GM12878 (cell line): ENCODE measurements around the gene GALNT16. TPM values are rescaled to one million over a fixed set of nuclear protein-coding genes. Genes with fewer than 3 reads are reported as not detected.

Source experiments
- ATAC-seq: fragments of 200-7000 bp; cut with Tn5 transposase; 3 replicates; pipeline ENCODE4 v1.9.1; 2020; ENCODE audit warnings: mild to moderate bottlenecking, moderate library complexity
- BruUV-seq: library from RNA; stranded (reverse); fragments of 400-500 nt; replicated peaks from 2 replicates; lab custom pipeline; 2021; lab: Mats Ljungman, UMichigan
- CTCF ChIA-PET: fragments of 300-600 bp; sonication (Branson Sonifier 250); formaldehyde crosslinking; extraction: SDS; loops from one replicate; lab custom pipeline; 2021; ENCODE audit warnings: inconsistent platforms; lab: Yijun Ruan, JAX
- POLR2A ChIA-PET: fragments of 350-600 bp; formaldehyde crosslinking; extraction: SDS; loops from one replicate; lab custom pipeline; 2021; ENCODE audit warnings: inconsistent platforms; lab: Charles Lee
- RAD21 ChIA-PET: fragments of 300-600 bp; sonication (Branson Sonifier 250); formaldehyde crosslinking; loops from one replicate; lab custom pipeline; 2023; ENCODE audit warnings: antibody characterized with exemption; ENCODE audit not compliant: unreplicated experiment; lab: Charles Lee
- SMC1A ChIA-PET: fragments of 300-600 bp; sonication (Branson Sonifier 250); formaldehyde crosslinking; loops from one replicate; lab custom pipeline; 2023; ENCODE audit not compliant: unreplicated experiment, uncharacterized antibody; lab: Charles Lee
- DNase-seq: peaks from one replicate; pipeline ENCODE4 v3.0.0-alpha.2; 2011; ENCODE audit warnings: low read depth, low spot score
- FAIRE-seq: peaks from 3 replicates; lab custom pipeline; 2011; peaks lifted over from hg19 to GRCh38; lab: Jason Lieb, UNC
- H2AFZ ChIP-seq: 2 replicates; pipeline ENCODE4 v1.6.0; 2011; ENCODE audit warnings: low read depth, low read length, control low read depth; ENCODE audit not compliant: control insufficient read depth
- H3K27ac ChIP-seq: 2 replicates; pipeline ENCODE4 v1.5.1; 2011; ENCODE audit warnings: control low read depth; ENCODE audit not compliant: control insufficient read depth, insufficient read depth
- H3K27me3 ChIP-seq, 2 experiments: replicated peaks in 1 of 2; 2 replicates each; pipeline versions ENCODE4 v1.6.0 to v1.6.1; 2011; ENCODE audit warnings: low read length in 1 of 2; ENCODE audit not compliant: control insufficient read depth in 2 of 2, insufficient read depth in 2 of 2
- H3K36me3 ChIP-seq, 2 experiments: 2 replicates each; pipeline ENCODE4 v1.5.1; 2011; ENCODE audit warnings: low read length in 1 of 2; ENCODE audit not compliant: control insufficient read depth in 2 of 2, insufficient read depth in 2 of 2
- H3K4me1 ChIP-seq: 2 replicates; pipeline ENCODE4 v1.6.1; 2011; ENCODE audit warnings: mild to moderate bottlenecking, low read length, moderate library complexity, mixed read lengths; ENCODE audit not compliant: control insufficient read depth, insufficient read depth
- H3K4me2 ChIP-seq: 2 replicates; pipeline ENCODE4 v1.6.0; 2011; ENCODE audit warnings: control low read depth; ENCODE audit not compliant: control insufficient read depth, insufficient read depth
- H3K4me3 ChIP-seq: fragments of 200-600 bp; sonication (generic); 2 replicates; pipeline ENCODE4 v1.5.1; 2016
- H3K79me2 ChIP-seq: 2 replicates; pipeline ENCODE4 v1.6.0; 2011; ENCODE audit warnings: low read length; ENCODE audit not compliant: control insufficient read depth, insufficient read depth
- H3K9ac ChIP-seq: 2 replicates; pipeline ENCODE4 v1.8.0; 2011; ENCODE audit warnings: low read length, control low read depth, mixed read lengths; ENCODE audit not compliant: control insufficient read depth, insufficient read depth
- H3K9me3 ChIP-seq: replicated peaks from 3 replicates; pipeline ENCODE4 v1.5.1; 2011; ENCODE audit warnings: mild to moderate bottlenecking, low read length; ENCODE audit not compliant: control insufficient read depth, insufficient read depth
- H4K20me1 ChIP-seq: 2 replicates; pipeline ENCODE4 v1.6.0; 2011; ENCODE audit not compliant: control insufficient read depth, insufficient read depth
- FOXK2 ChIP-seq: fragments of 450-650 bp; IDR thresholded peaks from 2 replicates; pipeline ENCODE4 v1.6.1; 2017; ENCODE audit warnings: mild to moderate bottlenecking, moderate library complexity
- NKRF ChIP-seq: fragments of 450-650 bp; conservative IDR thresholded peaks from 2 replicates; pipeline ENCODE4 v1.6.1; 2017; ENCODE audit warnings: mild to moderate bottlenecking, moderate library complexity
- PKNOX1 ChIP-seq: fragments of 450-650 bp; IDR thresholded peaks from 2 replicates; pipeline ENCODE4 v1.6.1; 2016; ENCODE audit warnings: mild to moderate bottlenecking
- PML ChIP-seq: IDR thresholded peaks from 2 replicates; pipeline ENCODE4 v1.6.1; 2012; ENCODE audit warnings: low read length, inconsistent platforms
- RUNX3 ChIP-seq: IDR thresholded peaks from 2 replicates; pipeline ENCODE4 v1.6.1; 2012; ENCODE audit warnings: low read length, inconsistent platforms
- SUPT20H ChIP-seq: IDR thresholded peaks from 2 replicates; pipeline ENCODE4 v1.6.1; 2011; ENCODE audit warnings: low read depth, mild to moderate bottlenecking, low read length, moderate library complexity, borderline replicate concordance; ENCODE audit not compliant: control insufficient read depth
- WGBS: methylation state at CpG from one replicate; pipeline ENCODE4 v1.1.6; 2016; ENCODE audit warnings: low lambda C conversion rate; ENCODE audit not compliant: insufficient replicate concordance, insufficient coverage; ENCODE audit errors: missing lambda C conversion rate; 5-methylcytosine and 5-hydroxymethylcytosine counted together
- in situ Hi-C: fragments of 300-500 bp; cut with MboI; formaldehyde crosslinking; loops from 9 replicates; pipeline ENCODE4 v1.14.3; 2018; ENCODE audit warnings: mixed read lengths
- intact Hi-C: fragments of 100-400 bp; cut with micrococcal nuclease; formaldehyde crosslinking; loops from one replicate; pipeline ENCODE4 v1.14.2; 2022; ENCODE audit not compliant: unreplicated experiment
- polyA plus RNA-seq, 11 experiments: library from polyadenylated mRNA; depleted of rRNA in 4 of 11; unstranded in 6 of 11; stranded (reverse) in 5 of 11; fragments of >200 nt; fragmentation: Nextera tagmentation in 4 of 11; fragmentation: Illumina TruSeq in 1 of 11; extraction: Ambion mirVana in 4 of 11; extraction: Trizol in 1 of 11; gene quantifications; 1 replicate in 1 of 11; 2 replicates in 10 of 11; pipeline versions ENCODE4 v1.2.1 to v1.2.3, GENCODE V29; 2011 to 2016; ENCODE audit warnings: inconsistent platforms in 2 of 11, missing spikeins in 2 of 11, low read depth in 1 of 11
- total RNA-seq, 4 experiments: library from RNA; depleted of rRNA in 3 of 4; stranded (reverse); fragments of >200 nt in 3 of 4; fragmentation: Illumina TruSeq in 1 of 4; extraction: Trizol in 1 of 4; gene quantifications; 2 replicates each; pipeline versions ENCODE4 v1.2.1 to v1.2.3, GENCODE V29; 2013 to 2021

The GALNT16 gene
- total and polyA plus RNA-seq, 10 of the 15 experiments (the other 5 are each of a cell fraction or from before 2014, with no cell fraction given), result under 0.01 to 0.08 (median 0.03) TPM; not detected in 3

GRCh38 chr14:69298131-69299071 lies 38.4 kb downstream of the GALNT16 start:
- H3K27me3 ChIP-seq, result peaks cover 0 to 4% of the 10 kb centered on the region in 2 experiments; a peak in 2 of 4 replicates
- ChIA-PET SMC1A (interaction anchor here (0.8 to 2.0 kb wide), 6 partner anchors 9 to 172 kb away, joined by 3 to 10 read pairs (median 4); no protein-coding TSS in a partner anchor), POLR2A (no interaction called here), RAD21 (interaction anchor here (1.4 kb wide), 1 partner anchor 10 kb away, joined by 4 read pairs; no protein-coding TSS in a partner anchor), CTCF (interaction anchor here (0.9 to 2.5 kb wide), 6 partner anchors 10 to 89 kb away, joined by 3 to 9 read pairs (median 3); no protein-coding TSS in a partner anchor)
- FAIRE-seq, result no peak
- TF ChIP-seq PKNOX1 (no peak), NKRF (no peak), SUPT20H (no peak), FOXK2 (no peak), RUNX3 (no peak), PML (no peak)
- no peaks in the 10 kb centered on the region for H3K4me1 ChIP-seq
- no peaks in the 10 kb centered on the region for H3K79me2 ChIP-seq
- no peaks in the 10 kb centered on the region for H3K36me3 ChIP-seq
- H3K9ac ChIP-seq, result no peak overlapping the region
- no peak overlapping the region for H3K27ac ChIP-seq
- H3K9me3 ChIP-seq, result no peaks in the 10 kb centered on the region
- no peak overlapping the region for H3K4me3 ChIP-seq
- ATAC-seq, result no peak
- intact Hi-C loops (no loop called here), in situ Hi-C loops (no loop called here)
- no peak for DNase-seq
- no peak overlapping the region for H2AFZ ChIP-seq
- no peak overlapping the region for H3K4me2 ChIP-seq
- H4K20me1 ChIP-seq, result no peaks in the 10 kb centered on the region
- no TSS peak for BruUV-seq
- 28% methylated on average over 10 of the region's 10 CpGs for WGBS
